K562 (cell line): Measurements from ENCODE around the gene BORCS8. TPM values are rescaled to one million over a fixed set of nuclear protein-coding genes. Genes with fewer than 3 reads are reported as not detected.

Experiments used
- E4F1 ChIP-seq: fragments of 250-450 bp; sonication (Bioruptor Pico); IDR thresholded peaks from 2 replicates; pipeline ENCODE4 v1.5.0; 2021; ENCODE audit warnings: mild to moderate bottlenecking, borderline replicate concordance
- JUNB ChIP-seq: fragments of 450-650 bp; formaldehyde crosslinking; conservative IDR thresholded peaks from 2 replicates; pipeline ENCODE4 v1.4.0; 2020; ENCODE audit warnings: mild to moderate bottlenecking
- MYC ChIP-seq, 2 experiments: fragments of 250-450 bp in 1 of 2; sonication (Bioruptor Pico) in 1 of 2; IDR thresholded peaks; 2 replicates each; pipeline versions ENCODE4 v1.5.1 to v1.6.1; 2012 to 2021; ENCODE audit warnings: low read depth in 2 of 2, borderline replicate concordance in 1 of 2, improper control_type of control experiment in 1 of 2, low read length in 1 of 2, mild to moderate bottlenecking in 1 of 2, moderate library complexity in 1 of 2
- NCOA1 ChIP-seq: fragments of 450-650 bp; IDR thresholded peaks from 2 replicates; pipeline ENCODE4 v1.6.1; 2016; ENCODE audit warnings: low read depth
- NFXL1 ChIP-seq: fragments of 450-650 bp; formaldehyde crosslinking; IDR thresholded peaks from 2 replicates; pipeline ENCODE4 v1.4.0; 2021; ENCODE audit warnings: mild to moderate bottlenecking
- POLR2G ChIP-seq: fragments of 200-400 bp; formaldehyde crosslinking; IDR thresholded peaks from 2 replicates; pipeline ENCODE4 v1.6.1; 2017; ENCODE audit warnings: low read depth, mild to moderate bottlenecking, antibody characterized with exemption, low read length, moderate library complexity
- UBTF ChIP-seq, 2 experiments: IDR thresholded peaks; 2 replicates each; pipeline ENCODE4 v1.6.1; 2012; ENCODE audit warnings: improper control_type of control experiment in 2 of 2, low read depth in 2 of 2, low read length in 2 of 2, borderline replicate concordance in 1 of 2
- VEZF1 ChIP-seq: fragments of 200-800 bp; sonication (Bioruptor generic); IDR thresholded peaks from 2 replicates; pipeline ENCODE4 v1.6.1; 2017; ENCODE audit warnings: missing genetic modification characterization, missing compliant biosample characterization
- ZBTB40 ChIP-seq, 2 experiments: fragments of 450-650 bp in 1 of 2; sonication (generic) in 1 of 2; formaldehyde crosslinking in 1 of 2; IDR thresholded peaks; 2 replicates each; pipeline versions ENCODE4 v1.7.1 to v1.9.0; 2016 to 2022; ENCODE audit warnings: inconsistent platforms in 1 of 2, mild to moderate bottlenecking in 1 of 2, missing genetic modification reagents in 1 of 2
- ZNF79 ChIP-seq: fragments of 250-450 bp; sonication (Bioruptor Pico); IDR thresholded peaks from 2 replicates; pipeline ENCODE4 v1.4.0; 2020; ENCODE audit warnings: low read depth, mild to moderate bottlenecking, moderate library complexity
- polyA plus RNA-seq, 8 experiments: library from polyadenylated mRNA; depleted of rRNA in 4 of 8; stranded (reverse) in 5 of 8; unstranded in 3 of 8; fragments of >200 nt; fragmentation: Nextera tagmentation in 2 of 8; fragmentation: Illumina TruSeq in 1 of 8; extraction: Ambion mirVana in 2 of 8; extraction: Trizol in 1 of 8; gene quantifications; 2 replicates each; pipeline versions ENCODE4 v1.2.1 to v1.2.3, GENCODE V29; 2011 to 2014; ENCODE audit warnings: inconsistent platforms in 1 of 8, missing spikeins in 1 of 8
- total RNA-seq, 7 experiments: library from RNA; depleted of rRNA in 6 of 7; stranded (reverse); fragments of >200 nt in 6 of 7; fragmentation: Illumina TruSeq in 2 of 7; extraction: Trizol in 2 of 7; gene quantifications; 2 replicates each; pipeline versions ENCODE4 v1.2.1 to v1.2.3, GENCODE V29; 2011 to 2021; ENCODE audit warnings: low replicate concordance in 1 of 7

Gene BORCS8
- total and polyA plus RNA-seq, 9 of the 15 experiments (the other 6 are each of a cell fraction or from before 2014, with no cell fraction given) = 4.6 to 33.6 (median 16.3) TPM

GRCh38 chr19:19214892-19215291 is 22.9 kb upstream of the BORCS8 start (continued):
- no peak for TF ChIP-seq ZBTB40 (IDR thresholded peaks at IDR 0.05)
- TF ChIP-seq ZBTB40 (CRISPR knock-in tag; IDR thresholded peaks at IDR 0.05) = 0 out of 2 replicates have a peak, but pooled peaks have one; percentile 26
- no peak for TF ChIP-seq JUNB
- no peak for TF ChIP-seq UBTF (IDR thresholded peaks at IDR 0.05; ENCODE audit: borderline replicate concordance in 1 of 2, low read depth in 2 of 2, low read length in 2 of 2)
- no peak for TF ChIP-seq POLR2G
- TF ChIP-seq NFXL1 (CRISPR knock-in tag) = no peak
- 0 out of 2 replicates have a peak, but pooled peaks have one; percentile 36 for TF ChIP-seq NCOA1
- no peak for TF ChIP-seq VEZF1
- TF ChIP-seq E4F1 (CRISPR knock-in tag) = no peak
- TF ChIP-seq ZNF79 (CRISPR knock-in tag) = no peak
- TF ChIP-seq MYC (IDR thresholded peaks at IDR 0.05; ENCODE audit: low read depth, low read length) = no peak
- no peak for TF ChIP-seq MYC (CRISPR knock-in tag; IDR thresholded peaks at IDR 0.05; ENCODE audit: borderline replicate concordance, low read depth)
